ENCODE data around the gene FUT2. TPM values are rescaled to one million over a fixed set of nuclear protein-coding genes. Genes with fewer than 3 reads are reported as not detected.

FUT2 gene
- total RNA-seq, 2 donors from 2014 or later, result not detected

- intact Hi-C loops (cut with DNase I), result no loop called here
- ATAC-seq (peak in 1 of 2 donors; percentile 36), DNase-seq (peak; percentile 77)
Observed at GRCh38 chr19:48741129-48741999, 45.6 kb downstream of the FUT2 start.

- no peak for DNase-seq
- intact Hi-C loops (cut with DNase I), result no loop called here
- ATAC-seq, result no peak
Observed at GRCh38 chr19:48742096-48742495, 46.3 kb downstream of the FUT2 start.

- DNase-seq, result peak; percentile 62
- ATAC-seq, result peak; percentile 31 to 39
- intact Hi-C loops (cut with DNase I), result no loop called here
Observed at GRCh38 chr19:48745208-48745995, 49.6 kb downstream of the FUT2 start.

- DNase-seq, result no peak
- intact Hi-C loops (cut with DNase I), result no loop called here
- no peak for ATAC-seq
Observed at GRCh38 chr19:48746110-48746509, 50.3 kb downstream of the FUT2 start.

GRCh38 chr19:48746738-48747575 lies 51.2 kb downstream of the FUT2 start, which contains the start of gene IZUMO1:
Gene IZUMO1, minus strand, starts transcription at chr19:48746909. Its CDS starts 1,050 bp downstream, at chr19:48745859.
- intact Hi-C loops (cut with DNase I), result no loop called here
- DNase-seq (peak; percentile 92), ATAC-seq (peak; percentile 87 to 91)

DNA sequence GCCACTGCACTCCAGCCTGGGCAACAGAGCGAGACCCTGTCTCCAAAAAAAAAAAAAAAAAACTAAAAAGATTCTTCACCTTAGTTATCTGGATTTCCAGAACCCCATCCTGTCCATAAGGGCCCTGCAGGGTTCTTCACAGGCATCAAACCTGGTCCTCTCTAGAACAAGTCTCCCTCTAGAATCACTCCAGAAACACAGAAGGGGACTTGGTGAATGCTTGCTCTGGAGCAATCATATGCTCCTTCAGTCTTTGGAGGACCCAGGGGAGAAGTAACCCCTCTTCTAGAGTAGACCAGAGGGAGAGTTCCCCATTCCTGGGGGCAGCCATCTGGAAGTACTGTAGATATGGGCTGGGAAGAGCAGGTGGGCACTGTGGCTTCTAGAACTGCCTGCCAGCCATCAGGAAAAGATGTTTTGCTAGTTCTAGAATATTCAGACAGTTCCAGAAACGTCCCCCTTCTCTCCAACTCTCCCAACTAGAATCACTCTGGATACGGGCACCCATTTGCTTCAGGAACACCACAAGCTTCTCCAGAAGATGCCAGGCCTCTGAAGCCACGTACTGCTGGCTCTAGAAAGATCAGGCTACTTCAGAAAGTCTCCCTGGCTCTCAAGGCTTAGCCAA lies 53.9 kb downstream of the FUT2 start:
- intact Hi-C loops (cut with DNase I), result no loop called here
- no peak for ATAC-seq
- DNase-seq, result no peak

GRCh38 chr19:48750351-48750750 lies 54.6 kb downstream of the FUT2 start:
- DNase-seq (no peak), ATAC-seq (no peak)
- intact Hi-C loops (cut with DNase I), result no loop called here

- intact Hi-C loops (cut with DNase I), result no loop called here
Observed at GRCh38 chr19:48750771-48751504, 55.2 kb downstream of the FUT2 start.

GRCh38 chr19:48751845-48752495 lies 56.2 kb downstream of the FUT2 start:
- ATAC-seq, result no peak
- intact Hi-C loops (cut with DNase I), result no loop called here
- no peak for DNase-seq

More at GRCh38 chr19:48750771-48751504, 55.2 kb downstream of the FUT2 start:
- ATAC-seq (no peak), DNase-seq (no peak)

DNA sequence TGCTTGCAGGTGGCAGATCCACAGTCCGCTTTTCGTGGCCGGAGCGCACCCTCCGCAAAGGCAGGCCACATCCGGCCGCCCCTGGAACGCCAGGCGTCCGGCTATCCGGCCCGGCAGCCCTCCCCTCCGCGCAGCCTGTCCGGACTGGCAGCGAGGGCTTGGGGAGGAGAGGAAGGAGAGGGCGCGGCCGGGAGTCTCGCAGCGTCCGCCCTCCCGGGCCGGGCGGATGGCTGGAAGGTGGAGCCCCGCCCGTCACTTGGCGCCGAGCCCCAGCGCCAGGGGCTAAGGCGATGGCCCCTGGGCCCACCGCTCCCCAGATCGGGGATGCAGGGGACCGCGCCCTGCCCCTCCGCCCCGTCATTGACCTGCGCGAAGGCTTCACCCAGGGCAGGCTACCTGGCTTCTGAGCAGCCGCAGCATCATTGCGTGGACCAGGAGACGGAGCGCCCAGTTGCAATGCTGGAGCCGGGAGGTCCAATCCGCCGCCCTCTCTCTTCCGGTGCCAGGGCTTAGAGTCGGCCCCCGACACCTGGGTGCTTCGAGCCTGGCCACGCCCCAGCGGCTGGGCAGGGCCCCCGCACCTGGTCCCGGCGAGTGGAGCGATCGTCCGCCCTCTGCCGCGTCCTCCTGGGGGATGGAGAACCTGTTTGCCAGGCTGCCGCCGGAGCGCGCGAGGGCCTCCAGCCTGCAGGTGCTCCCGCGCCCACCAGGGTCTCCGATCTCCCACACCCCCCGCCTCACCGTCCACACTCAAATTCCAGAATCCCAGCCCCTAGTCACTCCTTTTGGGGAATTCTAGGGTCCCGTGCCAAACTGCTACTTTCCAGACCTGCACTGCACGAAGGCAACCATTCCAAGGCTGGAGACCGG lies 57.0 kb downstream of the FUT2 start, which contains the start of gene FUT1:
FUT1 (minus strand) TSS at position 146 of the 870 bp plus-strand sequence. CDS start 1,360 bp downstream, outside the sequence.
- DNase-seq, result peak; percentile 80
- intact Hi-C loops (cut with DNase I), result no loop called here
- ATAC-seq, result peak; percentile 85 to 92

- intact Hi-C loops (cut with DNase I), result no loop called here
- DNase-seq, result no peak
- no peak for ATAC-seq
Observed at GRCh38 chr19:48755084-48755641, 59.4 kb downstream of the FUT2 start, which contains the start of gene FGF21. Gene FGF21, plus strand, starts transcription at chr19:48755524. Its CDS starts 713 bp downstream, at chr19:48756237.

Other genes starting within 250 kb of the FUT2 start
- gene GRWD1, start 250.0 kb upstream of the FUT2 start, total RNA-seq, result 10 to 100 TPM; 18.1 to 24.9 TPM
- under 1 TPM; 0.27 to 0.60 TPM for gene KCNJ14, start 240.4 kb upstream of the FUT2 start, total RNA-seq
- 10 to 100 TPM; 29.0 to 32.5 TPM for gene CYTH2, start 226.6 kb upstream of the FUT2 start, total RNA-seq
- gene LMTK3, start 184.1 kb upstream of the FUT2 start, total RNA-seq, result 1 to 10 TPM; 2.0 to 2.9 TPM
- gene SULT2B1, start 143.8 kb upstream of the FUT2 start, total RNA-seq, result under 1 TPM; 0.39 to 0.71 TPM
- not detected for gene SPACA4, start 89.2 kb upstream of the FUT2 start, total RNA-seq
- gene FAM83E, start 80.9 kb upstream of the FUT2 start, total RNA-seq, result under 1 TPM in 1 of 2 donors, not detected in 1; 0.32 TPM
- 100 to 1,000 TPM; 674 to 678 TPM for gene RPL18, start 76.8 kb upstream of the FUT2 start, total RNA-seq
- 1 to 10 TPM; 9.0 to 9.3 TPM for gene SPHK2, start 76.5 kb upstream of the FUT2 start, total RNA-seq
- gene DBP, start 58.6 kb upstream of the FUT2 start, total RNA-seq, result 10 to 100 TPM in 1 of 2 donors, 1 to 10 TPM in 1; 2.0 to 15.1 TPM
- 1 to 10 TPM; 7.1 to 7.7 TPM for gene CA11, start 49.8 kb upstream of the FUT2 start, total RNA-seq
- under 1 TPM; 0.21 to 0.27 TPM for gene NTN5, start 23.0 kb upstream of the FUT2 start, total RNA-seq
- gene MAMSTR, start 23.8 kb downstream of the FUT2 start, total RNA-seq, result 1 to 10 TPM; 1.6 to 3.2 TPM
- 10 to 100 TPM; 14.9 to 23.8 TPM for gene RASIP1, start 44.6 kb downstream of the FUT2 start, total RNA-seq
- gene IZUMO1, start 50.9 kb downstream of the FUT2 start, total RNA-seq, result under 1 TPM; 0.29 to 0.92 TPM
- 1 to 10 TPM; 2.1 to 3.5 TPM for gene FUT1, start 56.7 kb downstream of the FUT2 start, total RNA-seq
- not detected for gene FGF21, start 59.6 kb downstream of the FUT2 start, total RNA-seq
- 10 to 100 TPM; 29.8 to 37.7 TPM for gene BCAT2, start 115.1 kb downstream of the FUT2 start, total RNA-seq
- 1 to 10 TPM; 2.8 to 5.4 TPM for gene HSD17B14, start 140.5 kb downstream of the FUT2 start, total RNA-seq
- 10 to 100 TPM; 29.6 to 67.1 TPM for gene PLEKHA4, start 172.6 kb downstream of the FUT2 start, total RNA-seq
- gene PPP1R15A, start 176.4 kb downstream of the FUT2 start, total RNA-seq, result 10 to 100 TPM; 67.2 to 78.6 TPM
- under 1 TPM in 1 of 2 donors, not detected in 1; 0.50 TPM for gene TULP2, start 202.8 kb downstream of the FUT2 start, total RNA-seq
- 100 to 1,000 TPM; 279 to 342 TPM for gene NUCB1, start 204.3 kb downstream of the FUT2 start, total RNA-seq
- gene DHDH, start 237.7 kb downstream of the FUT2 start, total RNA-seq, result not detected